Fibroblast of skin of left quadriceps (primary cell): ENCODE results near the gene ST6GALNAC3.
"Not testable (repeated sequence)": the region's sequence is repeated elsewhere in the genome, so short reads cannot be mapped to it uniquely, and the experiment has no call there.

Experiments used
- DNase-seq, 2 experiments: peaks; one replicate each; pipeline ENCODE4 v3.0.0-alpha.2; 2013; ENCODE audit warnings: low read depth in 2 of 2

ST6GALNAC3 gene

DNA sequence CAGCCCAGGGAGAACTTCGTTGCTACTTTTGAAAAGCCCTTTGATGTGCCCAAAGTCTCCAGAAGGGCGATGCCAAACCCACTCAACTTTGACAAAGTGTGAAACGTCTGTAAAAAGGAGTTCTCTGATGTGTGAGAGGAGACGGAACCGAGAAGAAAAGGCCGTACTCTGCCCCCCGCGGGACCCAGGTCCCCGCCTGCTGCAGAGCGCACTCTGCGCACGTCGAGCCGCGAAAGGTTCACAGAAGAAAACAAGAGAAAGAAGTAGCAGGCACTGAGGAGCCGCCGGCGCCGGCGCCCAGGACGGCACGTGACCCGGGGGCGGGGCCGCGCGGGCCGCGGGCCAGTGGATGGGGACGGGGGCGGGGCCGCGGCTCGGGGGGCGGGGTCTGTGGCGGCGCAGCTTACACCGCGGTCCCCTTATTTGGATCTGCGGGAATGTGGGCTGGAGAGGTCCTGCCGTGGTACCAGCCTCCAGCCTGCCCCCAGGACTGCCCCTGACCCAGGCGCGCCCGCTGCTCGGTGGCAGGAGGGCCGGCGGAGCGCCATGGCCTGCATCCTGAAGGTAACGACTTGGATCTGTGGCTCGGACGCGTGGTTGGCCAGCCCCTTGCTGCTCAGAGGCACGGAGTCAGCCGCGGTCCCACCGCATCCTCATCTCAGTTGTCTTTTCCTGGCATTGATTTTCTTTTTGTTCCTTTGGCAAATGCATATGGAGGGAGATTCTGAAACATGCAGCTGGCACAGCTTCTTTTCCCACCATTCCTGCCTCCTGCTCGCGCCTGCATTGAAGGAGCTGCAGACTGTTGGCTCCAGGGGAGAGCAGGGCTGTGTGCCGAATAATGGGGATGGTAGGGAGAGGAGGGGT, at the start of gene ST6GALNAC3:
ST6GALNAC3 (plus strand) TSS at position 426 of the 867 bp plus-strand sequence.
- DNase-seq, result peak; percentile 37 to 38

DNA sequence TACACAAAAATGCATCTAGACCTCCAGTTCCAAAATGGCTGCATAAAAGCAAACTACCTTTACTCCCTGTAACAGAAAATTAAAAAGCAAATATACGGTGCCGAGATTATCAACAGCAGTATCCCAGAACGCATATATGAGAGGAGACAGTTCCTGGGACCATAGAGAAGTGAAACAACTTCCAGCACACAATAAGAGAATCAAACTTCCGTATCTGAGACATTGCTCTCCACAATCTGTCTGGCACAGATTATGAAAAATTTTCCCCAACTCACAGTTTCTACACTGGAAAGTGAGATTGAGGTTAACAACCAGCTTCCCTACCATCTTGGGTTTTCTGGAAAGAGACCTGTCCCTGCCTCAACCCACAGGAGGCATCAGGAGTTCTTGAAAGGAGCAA, 47.2 kb upstream of the ST6GALNAC3 start:
- no peak for DNase-seq

- DNase-seq, result no peak
Measured at GRCh38 chr1:76029331-76029730, 45.2 kb upstream of the ST6GALNAC3 start.

- no peak for DNase-seq
Measured at GRCh38 chr1:76031496-76031895, 43.0 kb upstream of the ST6GALNAC3 start.

DNA sequence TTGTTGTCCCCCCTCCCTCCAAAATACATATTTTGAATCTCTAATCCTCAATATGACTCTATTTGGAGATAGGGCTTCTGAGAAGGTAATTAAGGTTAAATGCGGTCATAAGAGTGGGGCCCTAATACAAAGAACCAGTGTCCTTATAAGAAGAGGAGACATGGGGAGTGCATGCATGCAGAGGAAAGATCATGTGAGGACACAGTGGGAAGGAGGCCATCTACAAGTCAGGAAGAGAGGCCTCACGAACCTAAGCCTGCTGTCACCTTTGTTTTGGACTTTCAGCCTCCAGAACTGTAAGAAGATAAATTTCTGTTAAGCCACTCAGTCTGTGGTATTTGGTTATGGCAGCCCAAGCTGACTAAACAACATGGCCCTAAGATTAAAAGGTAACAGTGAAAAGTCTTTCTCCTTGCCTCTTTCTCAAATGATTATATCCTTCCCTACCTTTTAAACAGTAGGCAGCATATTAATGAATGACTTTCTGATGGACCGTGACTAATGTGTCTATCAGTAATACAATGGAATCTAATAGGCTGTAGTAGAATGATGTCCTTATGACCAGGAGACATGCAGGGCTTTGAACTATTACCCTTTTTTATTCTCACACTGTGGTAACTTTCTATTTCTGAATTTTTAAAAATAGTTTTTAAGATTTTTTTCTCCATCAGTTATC, 40.6 kb upstream of the ST6GALNAC3 start:
- DNase-seq, result no peak

DNA sequence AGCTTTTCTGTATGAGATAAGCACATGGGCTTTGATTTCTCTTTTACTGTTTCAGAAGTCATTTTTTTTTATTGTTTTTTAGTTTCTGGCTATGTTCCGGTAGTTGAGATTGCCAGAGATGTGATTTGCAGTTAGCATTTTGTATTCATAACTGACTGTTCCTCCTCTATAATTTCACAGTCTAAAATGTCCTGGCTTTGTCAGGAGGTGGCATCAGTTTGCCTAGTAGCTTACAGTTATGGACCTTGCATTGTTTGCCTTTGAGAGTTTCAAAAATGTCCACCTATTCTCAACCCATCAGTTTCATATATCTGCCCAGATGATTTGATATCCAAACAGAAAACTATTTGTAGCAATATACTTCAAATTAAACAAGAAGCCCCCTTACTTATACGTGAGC, 39.5 kb upstream of the ST6GALNAC3 start:
- no peak for DNase-seq

DNA sequence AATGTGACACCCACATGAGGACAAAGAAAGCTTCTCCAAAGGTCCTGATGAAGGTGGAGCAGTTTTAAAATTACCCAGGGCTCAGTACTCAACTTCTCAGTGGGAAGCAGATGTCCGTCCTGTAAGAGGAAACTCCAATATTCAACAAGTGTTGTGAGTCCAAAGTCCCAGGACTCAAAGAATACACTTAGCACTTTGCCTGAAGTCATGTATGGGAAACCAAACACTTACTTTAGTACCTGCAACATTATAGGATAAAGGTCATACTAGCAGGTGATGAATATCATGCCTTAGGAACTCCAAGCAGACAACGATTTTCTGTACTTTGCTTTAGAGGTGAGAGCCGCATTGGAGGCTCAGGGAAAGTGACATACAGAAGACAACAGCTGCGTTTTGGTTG, 37.2 kb upstream of the ST6GALNAC3 start:
- no peak for DNase-seq

DNA sequence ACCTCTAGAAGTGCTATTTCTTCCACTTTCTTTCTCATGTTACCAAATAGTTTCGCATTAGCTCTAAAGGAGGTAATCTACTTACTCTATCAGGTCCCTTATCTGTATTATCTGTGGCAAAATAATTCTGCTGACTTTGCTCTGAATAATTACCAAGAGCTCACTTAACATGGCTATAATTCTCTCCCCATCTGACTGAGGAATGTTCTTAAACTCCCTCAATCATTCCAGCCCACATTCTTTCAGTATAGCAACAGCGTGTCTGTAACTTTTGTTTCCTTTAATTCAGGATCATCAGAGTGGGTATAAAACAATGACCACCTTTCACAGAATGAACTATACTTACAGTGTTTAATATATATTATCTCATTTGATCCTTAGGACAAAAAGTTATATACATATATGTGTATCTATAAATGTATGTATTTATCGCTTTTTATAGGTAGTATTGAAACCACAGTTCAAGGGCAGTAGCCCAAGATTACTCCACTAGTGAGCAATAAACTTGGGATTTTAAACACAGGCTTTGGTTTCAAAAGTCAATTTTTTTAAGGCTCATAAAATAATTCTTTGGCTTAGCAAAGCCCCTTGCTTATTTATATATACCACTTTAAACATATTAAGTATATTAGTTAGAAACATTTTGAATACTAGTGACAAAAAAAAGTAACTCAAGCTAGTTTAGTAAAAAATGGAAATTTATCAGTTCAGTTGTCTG, 36.1 kb upstream of the ST6GALNAC3 start:
- DNase-seq, result peak; percentile 70 to 72

DNA sequence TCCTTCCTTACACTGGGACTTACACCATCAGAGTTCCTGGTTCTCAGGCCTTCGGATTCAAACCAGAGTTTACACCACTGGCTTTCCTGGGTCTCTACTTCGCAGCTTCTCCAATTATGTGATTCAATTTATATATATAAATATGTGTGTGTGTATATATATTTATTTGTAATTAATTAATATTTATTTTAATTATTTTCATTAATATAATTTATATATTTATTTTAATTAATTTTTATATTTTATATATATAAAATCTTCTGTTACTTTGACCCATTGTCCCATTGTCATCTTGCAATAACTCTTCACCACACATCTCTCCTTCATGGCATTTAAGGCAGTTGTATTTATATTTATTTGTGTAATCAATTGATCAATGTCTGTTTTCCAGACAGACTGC, 28.4 kb upstream of the ST6GALNAC3 start:
- DNase-seq, result no peak

GRCh38 chr1:76048219-76048618, 26.3 kb upstream of the ST6GALNAC3 start:
- no peak for DNase-seq

DNA sequence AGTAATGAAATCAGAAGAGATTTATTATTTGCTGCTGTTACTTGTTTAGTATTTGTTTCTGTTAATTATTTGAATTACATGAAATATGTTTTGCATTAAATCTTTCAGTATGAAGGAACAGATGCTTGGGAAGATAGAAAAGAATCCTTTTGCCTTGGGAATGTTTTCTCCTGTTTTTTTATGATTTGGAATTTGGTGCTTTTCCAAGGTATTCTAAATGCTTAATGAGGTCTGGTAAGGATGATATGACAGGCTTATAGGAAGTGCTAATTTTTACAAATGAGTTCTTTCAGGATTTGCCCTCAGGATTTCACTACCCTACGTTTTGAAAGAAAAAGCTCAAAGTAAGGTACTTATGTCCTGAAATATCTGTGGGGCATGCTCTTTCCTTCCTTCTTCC, 25.6 kb upstream of the ST6GALNAC3 start:
- DNase-seq, result no peak

- DNase-seq, result no peak
Measured at GRCh38 chr1:76049498-76049897, 25.0 kb upstream of the ST6GALNAC3 start.

GRCh38 chr1:76050073-76050472, 24.5 kb upstream of the ST6GALNAC3 start:
- DNase-seq, result not testable (repeated sequence)

GRCh38 chr1:76053021-76053420, 21.5 kb upstream of the ST6GALNAC3 start:
- DNase-seq, result no peak

DNA sequence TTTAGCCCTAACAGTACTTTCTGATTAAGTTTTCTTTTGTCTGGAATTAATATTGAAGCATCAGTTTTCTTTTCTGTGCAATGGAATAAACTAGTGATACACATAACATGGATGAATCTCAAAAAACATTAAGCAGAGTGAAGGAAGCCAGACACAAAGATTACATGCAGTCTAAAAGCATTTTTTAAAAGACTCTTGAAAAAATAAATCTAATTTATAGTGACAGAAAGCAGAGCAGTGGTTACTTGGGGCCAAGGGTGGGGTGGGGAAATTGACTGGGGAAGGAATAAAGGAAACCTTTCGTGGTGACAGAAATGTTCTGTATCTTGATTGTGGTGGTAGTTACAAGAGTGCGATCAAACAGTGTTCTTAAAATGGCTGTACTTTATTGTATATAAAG, 20.2 kb upstream of the ST6GALNAC3 start:
- DNase-seq, result no peak

GRCh38 chr1:76055987-76056386, 18.6 kb upstream of the ST6GALNAC3 start:
- DNase-seq, result no peak

GRCh38 chr1:76059451-76059850, 15.1 kb upstream of the ST6GALNAC3 start:
- no peak for DNase-seq

GRCh38 chr1:76065270-76065669, 9.3 kb upstream of the ST6GALNAC3 start:
- DNase-seq, result no peak

DNA sequence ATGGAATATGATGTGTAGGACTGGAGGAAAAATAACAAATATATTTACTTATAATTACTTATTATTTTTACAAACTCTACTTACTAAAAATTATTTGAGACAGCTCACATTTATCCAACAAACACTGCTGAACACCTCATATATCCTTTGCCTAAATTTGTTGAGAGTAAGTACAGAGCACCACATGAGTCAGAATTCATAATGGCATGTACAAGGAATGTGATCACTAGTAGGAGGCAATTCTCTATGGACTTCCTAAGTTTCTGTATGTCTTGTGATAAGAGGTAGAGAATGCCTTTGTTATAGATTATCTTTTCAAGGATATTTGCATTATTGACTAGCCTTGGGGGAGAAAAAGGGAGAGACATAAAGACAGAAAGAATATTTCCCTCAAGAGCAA, 8.2 kb upstream of the ST6GALNAC3 start:
- DNase-seq, result no peak

GRCh38 chr1:76068542-76068941, 6.0 kb upstream of the ST6GALNAC3 start:
- DNase-seq, result no peak

- no peak for DNase-seq
Measured at GRCh38 chr1:76068953-76069561, 5.5 kb upstream of the ST6GALNAC3 start.

- peak in 1 of 2 experiments; percentile 33 for DNase-seq
Measured at GRCh38 chr1:76070538-76070937, 4.0 kb upstream of the ST6GALNAC3 start.
